ENCODE results near the gene PGRMC2.

PGRMC2 gene

DNA sequence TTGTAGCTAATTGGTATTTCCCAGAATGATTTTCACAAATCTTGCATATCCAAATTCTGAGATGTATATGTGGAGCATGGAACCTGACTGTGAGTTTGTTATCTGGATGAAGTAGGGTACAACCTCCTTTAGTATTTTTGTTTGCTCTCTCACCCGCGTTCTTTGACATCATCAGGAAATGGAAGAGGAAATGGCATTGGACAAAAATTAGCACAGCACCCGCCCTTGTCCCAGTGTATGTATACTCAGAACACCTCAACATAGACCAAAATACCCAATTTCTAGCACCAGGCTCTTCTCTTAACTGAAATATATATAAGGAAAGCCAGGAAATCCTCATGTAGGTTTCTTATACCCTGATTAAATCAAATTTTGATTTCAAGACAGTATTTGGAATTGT is 6.9 kb upstream of the PGRMC2 start (continued):
- TF ChIP-seq, protein P1, sequence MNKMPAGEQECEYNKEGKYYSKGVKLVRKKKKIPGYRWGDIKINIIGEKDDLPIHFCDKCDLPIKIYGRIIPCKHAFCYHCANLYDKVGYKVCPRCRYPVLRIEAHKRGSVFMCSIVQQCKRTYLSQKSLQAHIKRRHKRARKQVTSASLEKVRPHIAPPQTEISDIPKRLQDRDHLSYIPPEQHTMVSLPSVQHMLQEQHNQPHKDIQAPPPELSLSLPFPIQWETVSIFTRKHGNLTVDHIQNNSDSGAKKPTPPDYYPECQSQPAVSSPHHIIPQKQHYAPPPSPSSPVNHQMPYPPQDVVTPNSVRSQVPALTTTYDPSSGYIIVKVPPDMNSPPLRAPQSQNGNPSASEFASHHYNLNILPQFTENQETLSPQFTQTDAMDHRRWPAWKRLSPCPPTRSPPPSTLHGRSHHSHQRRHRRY (tag by site-specific recombination; IDR thresholded peaks at IDR 0.05), result no peak
- TF ChIP-seq TRIM28 (IDR thresholded peaks at IDR 0.05; ENCODE audit: borderline replicate concordance, low read length), result no peak
- no peak for TF ChIP-seq ZNF529 (tag by site-specific recombination; IDR thresholded peaks at IDR 0.05; ENCODE audit: insufficient replicate concordance)
- TF ChIP-seq ZNF664 (tag by site-specific recombination; IDR thresholded peaks at IDR 0.05), result no peak
- TF ChIP-seq ZXDB (tag by site-specific recombination; IDR thresholded peaks at IDR 0.05), result no peak
- TF ChIP-seq ZNF555 (tag by site-specific recombination; conservative IDR thresholded peaks at IDR 0.05), result no peak
- TF ChIP-seq ZNF366 (tag by site-specific recombination; conservative IDR thresholded peaks at IDR 0.05), result no peak
- TF ChIP-seq ZNF514 (tag by site-specific recombination; IDR thresholded peaks at IDR 0.05), result no peak
- TF ChIP-seq, protein P2, sequence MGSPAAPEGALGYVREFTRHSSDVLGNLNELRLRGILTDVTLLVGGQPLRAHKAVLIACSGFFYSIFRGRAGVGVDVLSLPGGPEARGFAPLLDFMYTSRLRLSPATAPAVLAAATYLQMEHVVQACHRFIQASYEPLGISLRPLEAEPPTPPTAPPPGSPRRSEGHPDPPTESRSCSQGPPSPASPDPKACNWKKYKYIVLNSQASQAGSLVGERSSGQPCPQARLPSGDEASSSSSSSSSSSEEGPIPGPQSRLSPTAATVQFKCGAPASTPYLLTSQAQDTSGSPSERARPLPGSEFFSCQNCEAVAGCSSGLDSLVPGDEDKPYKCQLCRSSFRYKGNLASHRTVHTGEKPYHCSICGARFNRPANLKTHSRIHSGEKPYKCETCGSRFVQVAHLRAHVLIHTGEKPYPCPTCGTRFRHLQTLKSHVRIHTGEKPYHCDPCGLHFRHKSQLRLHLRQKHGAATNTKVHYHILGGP (tag by site-specific recombination; IDR thresholded peaks at IDR 0.05), result no peak

DNA sequence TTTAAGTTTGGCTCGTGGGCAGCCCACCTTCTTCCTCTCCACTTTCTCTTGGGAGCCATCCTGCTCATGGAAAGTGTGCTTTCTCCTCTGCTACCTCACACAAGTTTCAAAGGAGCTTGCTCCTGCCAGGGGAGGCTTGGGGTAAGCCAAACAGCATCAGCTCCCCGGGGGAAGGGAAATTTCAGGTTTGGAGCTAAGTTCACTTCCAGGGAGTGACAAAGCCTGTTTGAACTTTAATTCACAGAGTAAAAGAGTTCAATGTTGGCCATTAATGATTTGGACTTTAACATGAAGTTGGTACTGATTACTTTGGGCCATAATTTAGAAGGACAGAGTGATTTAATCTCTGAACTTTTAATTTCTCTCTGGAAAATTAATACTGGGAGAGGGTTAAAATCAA is 4.7 kb upstream of the PGRMC2 start:
- Histone ChIP-seq H3K27ac (ENCODE audit: extremely low read depth, low read depth, low read length) (no peak overlapping the region), H3K36me3 (ENCODE audit: control insufficient read depth in 2 of 2, insufficient read depth in 1 of 2, low read length in 2 of 2) (no peaks in the 10 kb centered on the region), H3K4me3 (ENCODE audit: low read depth, low read length) (no peak overlapping the region), H3K4me1 (ENCODE audit: control insufficient read depth, insufficient read depth, low read length) (no peaks in the 10 kb centered on the region), H3K9me3 (ENCODE audit: control insufficient read depth, insufficient read depth, low read depth, low read length) (no peaks in the 10 kb centered on the region)
- POLR2A ChIA-PET, result no interaction called here
- CTCF ChIA-PET, result interaction anchor here (0.7 kb wide), 1 partner anchor 19 kb away, joined by 3 read pairs; no protein-coding TSS in a partner anchor
- TF ChIP-seq ZBTB8A (tag by site-specific recombination; IDR thresholded peaks at IDR 0.05), result no peak
- TF ChIP-seq, protein P3, sequence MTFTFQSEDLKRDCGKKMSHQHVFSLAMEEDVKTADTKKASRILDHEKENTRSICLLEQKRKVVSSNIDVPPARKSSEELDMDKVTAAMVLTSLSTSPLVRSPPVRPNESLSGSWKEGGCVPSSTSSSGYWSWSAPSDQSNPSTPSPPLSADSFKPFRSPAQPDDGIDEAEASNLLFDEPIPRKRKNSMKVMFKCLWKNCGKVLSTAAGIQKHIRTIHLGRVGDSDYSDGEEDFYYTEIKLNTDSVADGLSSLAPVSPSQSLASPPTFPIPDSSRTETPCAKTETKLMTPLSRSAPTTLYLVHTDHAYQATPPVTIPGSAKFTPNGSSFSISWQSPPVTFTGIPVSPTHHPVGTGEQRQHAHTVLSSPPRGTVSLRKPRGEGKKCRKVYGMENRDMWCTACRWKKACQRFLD (tag by site-specific recombination; IDR thresholded peaks at IDR 0.05), result no peak
- no peak for TF ChIP-seq ZBTB20 (tag by site-specific recombination; IDR thresholded peaks at IDR 0.05)
- TF ChIP-seq, protein P4, sequence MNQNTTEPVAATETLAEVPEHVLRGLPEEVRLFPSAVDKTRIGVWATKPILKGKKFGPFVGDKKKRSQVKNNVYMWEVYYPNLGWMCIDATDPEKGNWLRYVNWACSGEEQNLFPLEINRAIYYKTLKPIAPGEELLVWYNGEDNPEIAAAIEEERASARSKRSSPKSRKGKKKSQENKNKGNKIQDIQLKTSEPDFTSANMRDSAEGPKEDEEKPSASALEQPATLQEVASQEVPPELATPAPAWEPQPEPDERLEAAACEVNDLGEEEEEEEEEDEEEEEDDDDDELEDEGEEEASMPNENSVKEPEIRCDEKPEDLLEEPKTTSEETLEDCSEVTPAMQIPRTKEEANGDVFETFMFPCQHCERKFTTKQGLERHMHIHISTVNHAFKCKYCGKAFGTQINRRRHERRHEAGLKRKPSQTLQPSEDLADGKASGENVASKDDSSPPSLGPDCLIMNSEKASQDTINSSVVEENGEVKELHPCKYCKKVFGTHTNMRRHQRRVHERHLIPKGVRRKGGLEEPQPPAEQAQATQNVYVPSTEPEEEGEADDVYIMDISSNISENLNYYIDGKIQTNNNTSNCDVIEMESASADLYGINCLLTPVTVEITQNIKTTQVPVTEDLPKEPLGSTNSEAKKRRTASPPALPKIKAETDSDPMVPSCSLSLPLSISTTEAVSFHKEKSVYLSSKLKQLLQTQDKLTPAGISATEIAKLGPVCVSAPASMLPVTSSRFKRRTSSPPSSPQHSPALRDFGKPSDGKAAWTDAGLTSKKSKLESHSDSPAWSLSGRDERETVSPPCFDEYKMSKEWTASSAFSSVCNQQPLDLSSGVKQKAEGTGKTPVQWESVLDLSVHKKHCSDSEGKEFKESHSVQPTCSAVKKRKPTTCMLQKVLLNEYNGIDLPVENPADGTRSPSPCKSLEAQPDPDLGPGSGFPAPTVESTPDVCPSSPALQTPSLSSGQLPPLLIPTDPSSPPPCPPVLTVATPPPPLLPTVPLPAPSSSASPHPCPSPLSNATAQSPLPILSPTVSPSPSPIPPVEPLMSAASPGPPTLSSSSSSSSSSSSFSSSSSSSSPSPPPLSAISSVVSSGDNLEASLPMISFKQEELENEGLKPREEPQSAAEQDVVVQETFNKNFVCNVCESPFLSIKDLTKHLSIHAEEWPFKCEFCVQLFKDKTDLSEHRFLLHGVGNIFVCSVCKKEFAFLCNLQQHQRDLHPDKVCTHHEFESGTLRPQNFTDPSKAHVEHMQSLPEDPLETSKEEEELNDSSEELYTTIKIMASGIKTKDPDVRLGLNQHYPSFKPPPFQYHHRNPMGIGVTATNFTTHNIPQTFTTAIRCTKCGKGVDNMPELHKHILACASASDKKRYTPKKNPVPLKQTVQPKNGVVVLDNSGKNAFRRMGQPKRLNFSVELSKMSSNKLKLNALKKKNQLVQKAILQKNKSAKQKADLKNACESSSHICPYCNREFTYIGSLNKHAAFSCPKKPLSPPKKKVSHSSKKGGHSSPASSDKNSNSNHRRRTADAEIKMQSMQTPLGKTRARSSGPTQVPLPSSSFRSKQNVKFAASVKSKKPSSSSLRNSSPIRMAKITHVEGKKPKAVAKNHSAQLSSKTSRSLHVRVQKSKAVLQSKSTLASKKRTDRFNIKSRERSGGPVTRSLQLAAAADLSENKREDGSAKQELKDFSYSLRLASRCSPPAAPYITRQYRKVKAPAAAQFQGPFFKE (tag by site-specific recombination; IDR thresholded peaks at IDR 0.05; ENCODE audit: borderline replicate concordance), result no peak
- no peak for TF ChIP-seq ZNF416 (tag by site-specific recombination; IDR thresholded peaks at IDR 0.05)
- TF ChIP-seq, protein P5, sequence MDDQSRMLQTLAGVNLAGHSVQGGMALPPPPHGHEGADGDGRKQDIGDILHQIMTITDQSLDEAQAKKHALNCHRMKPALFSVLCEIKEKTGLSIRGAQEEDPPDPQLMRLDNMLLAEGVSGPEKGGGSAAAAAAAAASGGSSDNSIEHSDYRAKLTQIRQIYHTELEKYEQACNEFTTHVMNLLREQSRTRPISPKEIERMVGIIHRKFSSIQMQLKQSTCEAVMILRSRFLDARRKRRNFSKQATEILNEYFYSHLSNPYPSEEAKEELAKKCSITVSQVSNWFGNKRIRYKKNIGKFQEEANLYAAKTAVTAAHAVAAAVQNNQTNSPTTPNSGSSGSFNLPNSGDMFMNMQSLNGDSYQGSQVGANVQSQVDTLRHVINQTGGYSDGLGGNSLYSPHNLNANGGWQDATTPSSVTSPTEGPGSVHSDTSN (CRISPR knock-in tag; IDR thresholded peaks at IDR 0.05), result no peak
- TF ChIP-seq ZNF626 (tag by site-specific recombination; IDR thresholded peaks at IDR 0.05), result no peak
